GM23338 (cell line): ENCODE results near the gene CASP7. TPM values are rescaled to one million over a fixed set of nuclear protein-coding genes. Genes with fewer than 3 reads are reported as not detected.

Experiments used
- ATAC-seq: fragments of 200-7000 bp; cut with Tn5 transposase; 3 replicates; pipeline ENCODE4 v1.9.1; 2020
- DNase-seq: peaks from one replicate; pipeline ENCODE4 v3.0.0-alpha.2; 2015; ENCODE audit warnings: low spot score
- H2AFZ ChIP-seq: fragments of 200-600 bp; sonication (generic); 2 replicates; pipeline ENCODE4 v1.8.0; 2016; ENCODE audit warnings: antibody characterized with exemption, mild to moderate bottlenecking, moderate library complexity
- H3F3A ChIP-seq: fragments of 200-600 bp; sonication (generic); replicated peaks from 2 replicates; pipeline ENCODE4 v1.8.0; 2017; ENCODE audit warnings: antibody characterized with exemption, mixed run types, low read depth
- H3K27ac ChIP-seq: fragments of 200-600 bp; sonication (generic); 2 replicates; pipeline ENCODE4 v1.6.1; 2016; ENCODE audit warnings: low read depth
- H3K27me3 ChIP-seq: fragments of 200-600 bp; sonication (generic); 2 replicates; pipeline ENCODE4 v1.8.0; 2016; ENCODE audit warnings: mild to moderate bottlenecking, mixed run types, moderate library complexity; ENCODE audit not compliant: insufficient read depth
- H3K36me3 ChIP-seq: fragments of 200-600 bp; sonication (generic); 2 replicates; pipeline ENCODE4 v1.8.0; 2016; ENCODE audit warnings: mild to moderate bottlenecking; ENCODE audit not compliant: insufficient read depth
- H3K4me1 ChIP-seq: fragments of 200-600 bp; sonication (generic); 2 replicates; pipeline ENCODE4 v1.8.0; 2016; ENCODE audit warnings: mild to moderate bottlenecking, moderate library complexity; ENCODE audit not compliant: insufficient read depth
- H3K4me2 ChIP-seq: fragments of 200-600 bp; sonication (generic); 2 replicates; pipeline ENCODE4 v1.7.1; 2017; ENCODE audit warnings: mixed run types
- H3K4me3 ChIP-seq: fragments of 200-600 bp; sonication (generic); 2 replicates; pipeline ENCODE4 v1.6.1; 2016; ENCODE audit warnings: mixed run types
- H3K79me2 ChIP-seq: fragments of 200-600 bp; sonication (generic); replicated peaks from 2 replicates; pipeline ENCODE4 v1.8.0; 2017; ENCODE audit warnings: mild to moderate bottlenecking; ENCODE audit not compliant: insufficient read depth
- H3K9me2 ChIP-seq: fragments of 200-600 bp; sonication (generic); 2 replicates; pipeline ENCODE4 v1.8.0; 2017; ENCODE audit not compliant: insufficient read depth
- H4K20me1 ChIP-seq: fragments of 200-600 bp; sonication (generic); replicated peaks from 2 replicates; pipeline ENCODE4 v1.8.0; 2017; ENCODE audit warnings: mild to moderate bottlenecking; ENCODE audit not compliant: insufficient read depth
- H3K27ac Mint-ChIP-seq: 2 replicates; pipeline ENCODE4 v1.8.0; 2020; ENCODE audit warnings: inconsistent platforms, mild to moderate bottlenecking, moderate library complexity, mixed read lengths
- H3K27me3 Mint-ChIP-seq: 3 replicates; pipeline ENCODE4 v1.8.0; 2022; ENCODE audit warnings: low read depth, mild to moderate bottlenecking, moderate library complexity, mixed read lengths, inconsistent platforms; ENCODE audit not compliant: insufficient read depth, poor library complexity
- H3K36me3 Mint-ChIP-seq: 3 replicates; pipeline ENCODE4 v1.8.0; 2021; ENCODE audit warnings: low read depth, mild to moderate bottlenecking, inconsistent platforms, moderate library complexity, mixed read lengths
- H3K4me1 Mint-ChIP-seq: 3 replicates; pipeline ENCODE4 v1.8.0; 2020; ENCODE audit warnings: mild to moderate bottlenecking, inconsistent platforms, mixed read lengths
- H3K4me3 Mint-ChIP-seq: 3 replicates; pipeline ENCODE4 v1.8.0; 2021; ENCODE audit warnings: moderate library complexity, mild to moderate bottlenecking, inconsistent platforms, mixed read lengths
- H3K9me3 Mint-ChIP-seq: 3 replicates; pipeline ENCODE4 v1.8.0; 2020; ENCODE audit warnings: moderate library complexity, mild to moderate bottlenecking, inconsistent platforms, mixed read lengths
- CREB1 ChIP-seq: fragments of 250-450 bp; sonication (Bioruptor Pico); IDR thresholded peaks from 2 replicates; pipeline ENCODE4 v1.5.0; 2020; ENCODE audit warnings: low read depth, mild to moderate bottlenecking, moderate library complexity
- EZH2 ChIP-seq: fragments of 200-600 bp; sonication (generic); IDR thresholded peaks from one replicate; pipeline ENCODE4 v1.8.0; 2017; ENCODE audit warnings: antibody characterized with exemption, mild to moderate bottlenecking, low read depth; ENCODE audit not compliant: unreplicated experiment
- EZH2phosphoT487 ChIP-seq: fragments of 200-600 bp; sonication (generic); IDR thresholded peaks from one replicate; pipeline ENCODE4 v1.8.1; 2018; ENCODE audit warnings: antibody characterized with exemption; ENCODE audit not compliant: unreplicated experiment
- JUNB ChIP-seq: IDR thresholded peaks from one replicate; pipeline ENCODE4 v1.6.1; 2016; ENCODE audit warnings: antibody characterized with exemption; ENCODE audit not compliant: unreplicated experiment
- NANOG ChIP-seq: IDR thresholded peaks from 2 replicates; pipeline ENCODE4 v1.6.1; 2016; ENCODE audit warnings: antibody characterized with exemption, borderline replicate concordance
- POLR2AphosphoS5 ChIP-seq: IDR thresholded peaks from 2 replicates; pipeline ENCODE4 v1.6.1; 2016; ENCODE audit warnings: antibody characterized with exemption, low read depth
- STAT1 ChIP-seq: IDR thresholded peaks from one replicate; pipeline ENCODE4 v1.6.1; 2016; ENCODE audit warnings: antibody characterized with exemption; ENCODE audit not compliant: unreplicated experiment
- ZNF114 ChIP-seq: fragments of 250-450 bp; sonication (Bioruptor Pico); IDR thresholded peaks from 2 replicates; pipeline ENCODE4 v1.5.0; 2020; ENCODE audit warnings: mild to moderate bottlenecking, moderate library complexity
- ZNF331 ChIP-seq: fragments of 250-450 bp; sonication (Bioruptor Pico); IDR thresholded peaks from 2 replicates; pipeline ENCODE4 v1.5.0; 2020; ENCODE audit warnings: low read depth, mild to moderate bottlenecking, moderate library complexity
- ZNF462 ChIP-seq: fragments of 250-450 bp; sonication (Bioruptor Pico); IDR thresholded peaks from 2 replicates; pipeline ENCODE4 v1.5.0; 2020; ENCODE audit warnings: mild to moderate bottlenecking, moderate library complexity
- polyA plus RNA-seq: library from polyadenylated mRNA; unstranded; fragments of >200 nt; fragmentation: Nextera tagmentation; extraction: Ambion mirVana; gene quantifications from 2 replicates; pipeline ENCODE4 v1.2.1, GENCODE V29; 2016
- total RNA-seq: library from RNA; depleted of rRNA; stranded (reverse); fragments of >200 nt; shearing (Covaris generic); gene quantifications from 2 replicates; pipeline ENCODE4 v1.2.3, GENCODE V29; 2014
- TF ChIP-seq, protein P1 (sequence below), 2 experiments: fragments of 200-600 bp in 1 of 2; sonication (generic) in 1 of 2; conservative IDR thresholded peaks; 2 replicates each; pipeline versions ENCODE4 v1.5.1 to v1.6.1; 2016 to 2017; ENCODE audit warnings: antibody characterized with exemption in 2 of 2, low read depth in 2 of 2, mild to moderate bottlenecking in 2 of 2, moderate library complexity in 1 of 2
- TF ChIP-seq, protein P2 (sequence below): IDR thresholded peaks from one replicate; pipeline ENCODE4 v1.6.1; 2018; ENCODE audit warnings: antibody characterized with exemption; ENCODE audit not compliant: unreplicated experiment
- TF ChIP-seq, protein P3 (sequence below): IDR thresholded peaks from 2 replicates; pipeline ENCODE4 v1.6.1; 2016; ENCODE audit warnings: antibody characterized with exemption

The CASP7 gene
- total and polyA plus RNA-seq, 2 experiments from 2014 or later, result 2.1 to 7.0 TPM

- TF ChIP-seq, protein P1, sequence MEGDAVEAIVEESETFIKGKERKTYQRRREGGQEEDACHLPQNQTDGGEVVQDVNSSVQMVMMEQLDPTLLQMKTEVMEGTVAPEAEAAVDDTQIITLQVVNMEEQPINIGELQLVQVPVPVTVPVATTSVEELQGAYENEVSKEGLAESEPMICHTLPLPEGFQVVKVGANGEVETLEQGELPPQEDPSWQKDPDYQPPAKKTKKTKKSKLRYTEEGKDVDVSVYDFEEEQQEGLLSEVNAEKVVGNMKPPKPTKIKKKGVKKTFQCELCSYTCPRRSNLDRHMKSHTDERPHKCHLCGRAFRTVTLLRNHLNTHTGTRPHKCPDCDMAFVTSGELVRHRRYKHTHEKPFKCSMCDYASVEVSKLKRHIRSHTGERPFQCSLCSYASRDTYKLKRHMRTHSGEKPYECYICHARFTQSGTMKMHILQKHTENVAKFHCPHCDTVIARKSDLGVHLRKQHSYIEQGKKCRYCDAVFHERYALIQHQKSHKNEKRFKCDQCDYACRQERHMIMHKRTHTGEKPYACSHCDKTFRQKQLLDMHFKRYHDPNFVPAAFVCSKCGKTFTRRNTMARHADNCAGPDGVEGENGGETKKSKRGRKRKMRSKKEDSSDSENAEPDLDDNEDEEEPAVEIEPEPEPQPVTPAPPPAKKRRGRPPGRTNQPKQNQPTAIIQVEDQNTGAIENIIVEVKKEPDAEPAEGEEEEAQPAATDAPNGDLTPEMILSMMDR (conservative IDR thresholded peaks at IDR 0.05; ENCODE audit: low read depth in 2 of 2), result no peak
- no peak for TF ChIP-seq ZNF114 (CRISPR knock-in tag)
- TF ChIP-seq NANOG, result no peak
- no peak for TF ChIP-seq JUNB
- TF ChIP-seq, protein P2, sequence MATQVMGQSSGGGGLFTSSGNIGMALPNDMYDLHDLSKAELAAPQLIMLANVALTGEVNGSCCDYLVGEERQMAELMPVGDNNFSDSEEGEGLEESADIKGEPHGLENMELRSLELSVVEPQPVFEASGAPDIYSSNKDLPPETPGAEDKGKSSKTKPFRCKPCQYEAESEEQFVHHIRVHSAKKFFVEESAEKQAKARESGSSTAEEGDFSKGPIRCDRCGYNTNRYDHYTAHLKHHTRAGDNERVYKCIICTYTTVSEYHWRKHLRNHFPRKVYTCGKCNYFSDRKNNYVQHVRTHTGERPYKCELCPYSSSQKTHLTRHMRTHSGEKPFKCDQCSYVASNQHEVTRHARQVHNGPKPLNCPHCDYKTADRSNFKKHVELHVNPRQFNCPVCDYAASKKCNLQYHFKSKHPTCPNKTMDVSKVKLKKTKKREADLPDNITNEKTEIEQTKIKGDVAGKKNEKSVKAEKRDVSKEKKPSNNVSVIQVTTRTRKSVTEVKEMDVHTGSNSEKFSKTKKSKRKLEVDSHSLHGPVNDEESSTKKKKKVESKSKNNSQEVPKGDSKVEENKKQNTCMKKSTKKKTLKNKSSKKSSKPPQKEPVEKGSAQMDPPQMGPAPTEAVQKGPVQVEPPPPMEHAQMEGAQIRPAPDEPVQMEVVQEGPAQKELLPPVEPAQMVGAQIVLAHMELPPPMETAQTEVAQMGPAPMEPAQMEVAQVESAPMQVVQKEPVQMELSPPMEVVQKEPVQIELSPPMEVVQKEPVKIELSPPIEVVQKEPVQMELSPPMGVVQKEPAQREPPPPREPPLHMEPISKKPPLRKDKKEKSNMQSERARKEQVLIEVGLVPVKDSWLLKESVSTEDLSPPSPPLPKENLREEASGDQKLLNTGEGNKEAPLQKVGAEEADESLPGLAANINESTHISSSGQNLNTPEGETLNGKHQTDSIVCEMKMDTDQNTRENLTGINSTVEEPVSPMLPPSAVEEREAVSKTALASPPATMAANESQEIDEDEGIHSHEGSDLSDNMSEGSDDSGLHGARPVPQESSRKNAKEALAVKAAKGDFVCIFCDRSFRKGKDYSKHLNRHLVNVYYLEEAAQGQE, result no peak
- TF ChIP-seq EZH2, result no peak
- no peak for TF ChIP-seq ZNF462
- TF ChIP-seq POLR2AphosphoS5, result no peak
- no peak for TF ChIP-seq STAT1
- TF ChIP-seq, protein P3, sequence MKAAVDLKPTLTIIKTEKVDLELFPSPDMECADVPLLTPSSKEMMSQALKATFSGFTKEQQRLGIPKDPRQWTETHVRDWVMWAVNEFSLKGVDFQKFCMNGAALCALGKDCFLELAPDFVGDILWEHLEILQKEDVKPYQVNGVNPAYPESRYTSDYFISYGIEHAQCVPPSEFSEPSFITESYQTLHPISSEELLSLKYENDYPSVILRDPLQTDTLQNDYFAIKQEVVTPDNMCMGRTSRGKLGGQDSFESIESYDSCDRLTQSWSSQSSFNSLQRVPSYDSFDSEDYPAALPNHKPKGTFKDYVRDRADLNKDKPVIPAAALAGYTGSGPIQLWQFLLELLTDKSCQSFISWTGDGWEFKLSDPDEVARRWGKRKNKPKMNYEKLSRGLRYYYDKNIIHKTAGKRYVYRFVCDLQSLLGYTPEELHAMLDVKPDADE, result no peak
- no peak for TF ChIP-seq ZNF331 (CRISPR knock-in tag)
- TF ChIP-seq CREB1 (CRISPR knock-in tag), result no peak
- no peak for TF ChIP-seq EZH2phosphoT487
- no peaks in the 10 kb centered on the region for H4K20me1 ChIP-seq
- H3K4me1 ChIP-seq, result no peaks in the 10 kb centered on the region
- H2AFZ ChIP-seq, result peak overlapping the region; percentile 86
- no peak for ATAC-seq
- DNase-seq, result no peak
- Mint-ChIP-seq H3K27me3 (no peaks in the 10 kb centered on the region), H3K9me3 (peaks cover 8% of the 10 kb centered on the region; the same call in 1 of the 3 replicates), H3K27ac (no peak overlapping the region; the same call in 1 of the 2 replicates), H3K36me3 (no peaks in the 10 kb centered on the region), H3K4me3 (no peak overlapping the region), H3K4me1 (peaks cover 8% of the 10 kb centered on the region)
- no peaks in the 10 kb centered on the region for H3K79me2 ChIP-seq
- no peak overlapping the region for H3K4me2 ChIP-seq
- H3K27me3 ChIP-seq, result no peaks in the 10 kb centered on the region
- no peak overlapping the region for H3K4me3 ChIP-seq
- no peaks in the 10 kb centered on the region; the same call in 1 of the 2 replicates for H3K36me3 ChIP-seq
- H3K27ac ChIP-seq, result no peak overlapping the region
- no peaks in the 10 kb centered on the region for H3K9me2 ChIP-seq
- no peaks in the 10 kb centered on the region for H3F3A ChIP-seq
Observed at GRCh38 chr10:113631684-113632367, 47.9 kb upstream of the CASP7 start.
